Trophoblast cell (in vitro differentiated cells and primary cell): Measurements from ENCODE around the gene ANXA8.
"Not testable (repeated sequence)": the region's sequence is repeated elsewhere in the genome, so short reads cannot be mapped to it uniquely, and the experiment has no call there.

Experiments used
- DNase-seq, 2 donors: peaks; one replicate each; pipeline ENCODE4 v3.0.0-alpha.2; 2016
- H2AFZ ChIP-seq: 2 replicates; pipeline ENCODE4 v1.6.1; 2013; ENCODE audit warnings: low read length, moderate library complexity, mild to moderate bottlenecking; ENCODE audit not compliant: insufficient read depth, poor library complexity
- H2AK5ac ChIP-seq: 2 replicates; pipeline ENCODE4 v1.6.1; 2013; ENCODE audit warnings: mild to moderate bottlenecking, low read length
- H2BK120ac ChIP-seq: 2 replicates; pipeline ENCODE4 v1.6.1; 2013; ENCODE audit warnings: low read length, mild to moderate bottlenecking, moderate library complexity; ENCODE audit not compliant: insufficient read depth, poor library complexity
- H2BK12ac ChIP-seq: 2 replicates; pipeline ENCODE4 v1.6.1; 2013; ENCODE audit warnings: mild to moderate bottlenecking, low read length, moderate library complexity
- H2BK5ac ChIP-seq: 2 replicates; pipeline ENCODE4 v1.6.1; 2013; ENCODE audit warnings: low read length, low read depth, moderate library complexity, mild to moderate bottlenecking; ENCODE audit not compliant: poor library complexity
- H3K14ac ChIP-seq: 2 replicates; pipeline ENCODE4 v1.6.1; 2013; ENCODE audit warnings: mild to moderate bottlenecking, low read length
- H3K18ac ChIP-seq: 2 replicates; pipeline ENCODE4 v1.6.1; 2013; ENCODE audit warnings: mild to moderate bottlenecking, low read length
- H3K23ac ChIP-seq: 2 replicates; pipeline ENCODE4 v1.6.1; 2013; ENCODE audit warnings: low read length
- H3K27ac ChIP-seq: 2 replicates; pipeline ENCODE4 v1.5.1; 2013; ENCODE audit warnings: low read depth, mild to moderate bottlenecking, inconsistent platforms, low read length, moderate library complexity
- H3K27me3 ChIP-seq: 2 replicates; pipeline ENCODE4 v1.6.1; 2013; ENCODE audit warnings: inconsistent platforms, mild to moderate bottlenecking, low read length, moderate library complexity; ENCODE audit not compliant: insufficient read depth
- H3K36me3 ChIP-seq, 2 experiments: 1 replicate in 1 of 2; 2 replicates in 1 of 2; pipeline ENCODE4 v1.6.1; 2013; ENCODE audit warnings: low read length in 2 of 2, mild to moderate bottlenecking in 2 of 2, moderate library complexity in 1 of 2; ENCODE audit not compliant: insufficient read depth in 2 of 2, control insufficient read depth in 1 of 2
- H3K4ac ChIP-seq: 2 replicates; pipeline ENCODE4 v1.6.1; 2013; ENCODE audit warnings: low read depth, mild to moderate bottlenecking, low read length, moderate library complexity
- H3K4me1 ChIP-seq, 2 experiments: 1 replicate in 1 of 2; 2 replicates in 1 of 2; pipeline ENCODE4 v1.6.1; 2013; ENCODE audit warnings: low read length in 2 of 2, mild to moderate bottlenecking in 2 of 2, moderate library complexity in 1 of 2; ENCODE audit not compliant: insufficient read depth in 2 of 2, control insufficient read depth in 1 of 2
- H3K4me2 ChIP-seq: 2 replicates; pipeline ENCODE4 v1.6.1; 2013; ENCODE audit warnings: inconsistent platforms, mild to moderate bottlenecking, low read length, moderate library complexity
- H3K4me3 ChIP-seq: 2 replicates; pipeline ENCODE4 v1.5.1; 2013; ENCODE audit warnings: mild to moderate bottlenecking, low read depth, low read length, inconsistent platforms
- H3K79me1 ChIP-seq: one replicate; pipeline ENCODE4 v1.6.1; 2013; ENCODE audit warnings: low read length
- H3K79me2 ChIP-seq: 2 replicates; pipeline ENCODE4 v1.6.1; 2013; ENCODE audit warnings: low read length, mild to moderate bottlenecking; ENCODE audit not compliant: control insufficient read depth, insufficient read depth, poor library complexity
- H3K9ac ChIP-seq: 2 replicates; pipeline ENCODE4 v1.6.1; 2013; ENCODE audit warnings: mild to moderate bottlenecking, low read length
- H3K9me3 ChIP-seq: 2 replicates; pipeline ENCODE4 v1.6.1; 2013; ENCODE audit warnings: low read depth, mild to moderate bottlenecking, control low read depth, inconsistent platforms, low read length; ENCODE audit not compliant: insufficient read depth
- H4K12ac ChIP-seq: 2 replicates; pipeline ENCODE4 v1.6.1; 2013; ENCODE audit warnings: low read depth, mild to moderate bottlenecking, low read length, moderate library complexity
- H4K8ac ChIP-seq: 2 replicates; pipeline ENCODE4 v1.6.1; 2013; ENCODE audit warnings: low read depth, mild to moderate bottlenecking, low read length, moderate library complexity
- H4K91ac ChIP-seq: one replicate; pipeline ENCODE4 v1.6.1; 2013; ENCODE audit warnings: low read depth, mild to moderate bottlenecking, low read length, moderate library complexity
- WGBS: extraction: QIAGEN DNeasy Blood & Tissue Kit; methylation state at CpG from one replicate; pipeline ENCODE4 v1.1.7; 2013; ENCODE audit warnings: missing lambda C conversion rate; ENCODE audit not compliant: insufficient read length, insufficient coverage; ENCODE audit errors: extremely low coverage; 5-methylcytosine and 5-hydroxymethylcytosine counted together

The ANXA8 gene

DNA sequence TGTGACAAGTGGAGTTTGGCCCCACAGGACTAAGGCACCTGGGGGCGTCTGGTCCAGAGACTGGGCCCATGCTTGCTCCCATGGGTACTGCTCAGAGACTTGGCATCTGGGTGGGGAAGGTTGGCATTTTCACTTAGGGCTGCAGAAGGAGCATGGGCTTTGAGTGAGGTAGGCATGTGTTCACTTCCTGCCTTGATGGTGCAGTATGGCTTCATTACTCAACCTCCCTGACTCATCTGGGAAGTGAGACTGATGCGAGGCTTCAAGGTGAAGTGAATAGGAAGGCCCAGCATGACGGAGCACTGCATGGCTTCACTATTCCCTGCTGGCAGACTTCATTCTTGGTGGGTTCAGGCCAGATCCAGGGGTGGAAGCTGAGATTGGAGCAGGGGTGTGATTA, 11.3 kb downstream of the ANXA8 start:
- not testable (repeated sequence) for DNase-seq, H3K9ac ChIP-seq, H3K27ac ChIP-seq, H2BK5ac ChIP-seq, H3K36me3 ChIP-seq, H3K18ac ChIP-seq, H2BK12ac ChIP-seq, H4K91ac ChIP-seq, H4K8ac ChIP-seq, H3K79me1 ChIP-seq, H3K9me3 ChIP-seq, H3K23ac ChIP-seq, H3K4me3 ChIP-seq, H2AFZ ChIP-seq, H3K4me1 ChIP-seq, H3K27me3 ChIP-seq, H2AK5ac ChIP-seq, H2BK120ac ChIP-seq, H3K4me2 ChIP-seq, H4K12ac ChIP-seq, H3K14ac ChIP-seq, H3K79me2 ChIP-seq, H3K4ac ChIP-seq
- no CpG with 5 or more reads among the region's 3 CpGs for WGBS

DNA sequence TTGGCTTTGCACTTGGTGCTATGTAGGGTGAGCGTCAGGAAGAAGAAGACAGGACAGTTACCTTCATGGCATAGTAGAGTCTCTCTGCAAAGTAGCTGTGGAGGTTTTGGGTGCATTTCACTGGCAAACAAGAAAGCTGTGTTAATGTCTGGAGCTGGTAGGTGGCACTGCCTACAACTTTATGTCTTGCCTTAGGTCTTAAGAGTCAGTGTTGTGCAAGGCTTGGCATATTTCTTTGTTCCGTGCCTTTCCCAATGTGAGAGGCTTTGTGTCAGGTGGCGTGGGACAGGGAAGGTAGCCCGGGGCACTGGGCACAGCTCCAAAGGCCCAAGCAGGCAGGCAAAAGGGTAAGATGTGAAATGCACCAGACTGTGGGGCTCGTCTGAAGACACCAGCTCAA, 11.8 kb downstream of the ANXA8 start:
- not testable (repeated sequence) for H2BK120ac ChIP-seq, H2AK5ac ChIP-seq, H3K14ac ChIP-seq, H3K36me3 ChIP-seq, H3K4ac ChIP-seq, H4K91ac ChIP-seq, H3K4me1 ChIP-seq, H3K9me3 ChIP-seq, H4K12ac ChIP-seq, H3K18ac ChIP-seq, H4K8ac ChIP-seq, H3K9ac ChIP-seq, H2BK5ac ChIP-seq, H2AFZ ChIP-seq, H3K79me2 ChIP-seq, H2BK12ac ChIP-seq, H3K4me2 ChIP-seq, H3K27ac ChIP-seq, DNase-seq, H3K79me1 ChIP-seq, H3K4me3 ChIP-seq, H3K27me3 ChIP-seq, H3K23ac ChIP-seq
- no CpG with 5 or more reads among the region's 5 CpGs for WGBS

DNA sequence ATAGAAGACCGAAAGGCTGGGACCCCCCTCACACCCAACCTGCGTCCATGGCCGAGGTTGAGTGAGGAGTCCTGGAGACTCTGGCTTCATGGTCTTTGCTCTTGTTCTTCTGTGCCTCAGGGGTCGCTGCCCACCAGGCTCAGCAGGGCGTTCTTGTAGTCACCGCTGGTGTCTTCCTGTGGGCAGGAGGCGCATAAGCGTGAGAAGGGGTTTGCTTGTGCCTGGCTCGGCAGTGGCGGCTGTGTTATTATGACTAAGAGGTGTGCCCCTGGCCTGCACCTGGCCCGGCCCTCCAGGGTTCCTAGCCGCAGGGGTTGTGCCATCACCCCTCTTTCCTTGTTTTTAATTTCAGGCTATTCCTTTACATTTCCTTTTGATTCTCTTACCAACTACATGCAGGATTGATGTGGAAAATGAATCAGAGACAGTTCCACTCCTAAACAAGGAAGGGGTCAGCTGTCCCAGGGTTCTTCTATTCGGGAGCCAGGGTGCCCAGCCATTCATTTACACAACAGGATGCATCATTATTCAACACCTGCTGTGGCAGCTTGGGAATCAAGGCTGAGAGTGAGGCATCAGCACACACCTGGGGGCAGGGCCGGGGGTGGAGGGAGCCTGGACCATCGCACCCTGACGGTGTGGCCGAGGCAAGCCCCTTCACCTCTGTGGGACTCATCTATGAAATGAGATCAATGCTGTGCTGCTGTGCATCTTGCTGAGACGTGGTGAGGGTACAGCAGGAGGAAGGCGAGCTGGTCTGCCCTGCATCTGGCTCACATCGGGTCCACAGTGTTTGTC, 15.0 kb downstream of the ANXA8 start:
- not testable (repeated sequence) for H2BK5ac ChIP-seq, H4K91ac ChIP-seq, H2AK5ac ChIP-seq, H3K9ac ChIP-seq, H3K79me2 ChIP-seq, H3K36me3 ChIP-seq, H3K23ac ChIP-seq, H4K8ac ChIP-seq, H3K27me3 ChIP-seq, H2BK12ac ChIP-seq, H2AFZ ChIP-seq, H3K18ac ChIP-seq, H4K12ac ChIP-seq, H3K14ac ChIP-seq, H3K4me2 ChIP-seq, H3K4me1 ChIP-seq, H2BK120ac ChIP-seq, DNase-seq, H3K27ac ChIP-seq, H3K9me3 ChIP-seq, H3K4ac ChIP-seq, H3K4me3 ChIP-seq, H3K79me1 ChIP-seq
- no CpG with 5 or more reads among the region's 20 CpGs for WGBS

DNA sequence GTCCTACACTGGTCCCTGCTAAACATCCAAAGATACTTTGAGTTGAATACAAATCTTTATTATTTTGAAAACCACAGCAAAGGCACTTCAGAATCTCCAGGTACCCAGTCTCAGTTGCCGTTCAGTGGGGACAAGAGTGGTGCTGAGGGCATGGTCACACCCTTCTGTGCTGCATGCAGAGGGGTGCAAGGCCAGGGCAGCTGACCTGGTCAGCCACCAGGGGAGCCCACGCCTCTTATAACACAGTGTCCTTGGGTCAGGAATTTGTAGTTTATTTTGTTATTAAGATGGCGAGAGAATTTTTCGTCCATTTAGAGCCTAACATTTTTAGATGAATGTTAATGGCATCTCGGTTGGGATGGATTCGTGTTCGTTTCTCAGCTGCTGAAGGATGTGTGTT, 16.0 kb downstream of the ANXA8 start:
- not testable (repeated sequence) for H3K4me1 ChIP-seq, H3K4me3 ChIP-seq

More for the DNA sequence above, 16.0 kb downstream of the ANXA8 start:
- no CpG with 5 or more reads among the region's 7 CpGs for WGBS
- H3K27ac ChIP-seq, H4K91ac ChIP-seq, H3K9me3 ChIP-seq, DNase-seq, H3K36me3 ChIP-seq, H3K79me1 ChIP-seq, H3K4ac ChIP-seq, H3K4me2 ChIP-seq, H3K23ac ChIP-seq, H3K9ac ChIP-seq, H4K8ac ChIP-seq, H3K27me3 ChIP-seq, H3K18ac ChIP-seq, H3K14ac ChIP-seq, H3K79me2 ChIP-seq, H2AK5ac ChIP-seq, H2BK5ac ChIP-seq, H2BK12ac ChIP-seq, H2AFZ ChIP-seq, H4K12ac ChIP-seq, H2BK120ac ChIP-seq: not testable (repeated sequence)
